IMR-90 (cell line): ENCODE results near the gene SEMA6A. TPM values are rescaled to one million over a fixed set of nuclear protein-coding genes. Genes with fewer than 3 reads are reported as not detected.

Experiments
- ATAC-seq: fragments of 200-7000 bp; cut with Tn5 transposase; 2 replicates; pipeline ENCODE4 v1.9.1; 2020; ENCODE audit warnings: low read depth, mild to moderate bottlenecking, moderate library complexity
- BruUV-seq: library from RNA; stranded (reverse); fragments of 400-500 nt; replicated peaks from 2 replicates; lab custom pipeline; 2021; lab: Mats Ljungman, UMichigan
- CTCF ChIA-PET: fragments of 300-600 bp; formaldehyde crosslinking; extraction: SDS; loops from one replicate; lab custom pipeline; 2021; ENCODE audit warnings: antibody characterized with exemption; lab: Yijun Ruan, JAX
- POLR2A ChIA-PET: fragments of 300-600 bp; sonication (Branson Sonifier 250); formaldehyde crosslinking; loops from one replicate; lab custom pipeline; 2022; ENCODE audit warnings: antibody characterized with exemption; ENCODE audit not compliant: unreplicated experiment; lab: Charles Lee
- DNase-seq: peaks from one replicate; pipeline ENCODE4 v3.0.0; 2013
- H2AFZ ChIP-seq: replicated peaks from 2 replicates; pipeline ENCODE3; 2013; ENCODE audit warnings: low read length, mild to moderate bottlenecking; ENCODE audit not compliant: poor library complexity
- H2AK5ac ChIP-seq: 2 replicates; pipeline ENCODE4 v1.6.1; 2013; ENCODE audit warnings: low read depth, low read length, inconsistent platforms
- H2AK9ac ChIP-seq: replicated peaks from 2 replicates; pipeline ENCODE3; 2013; ENCODE audit warnings: mild to moderate bottlenecking, low read depth, low read length, moderate library complexity; ENCODE audit not compliant: poor library complexity
- H2BK120ac ChIP-seq: 2 replicates; pipeline ENCODE4 v1.6.1; 2013; ENCODE audit warnings: low read depth, low read length, inconsistent platforms
- H2BK15ac ChIP-seq: 3 replicates; pipeline ENCODE4 v1.6.1; 2013; ENCODE audit warnings: low read depth, low read length, inconsistent platforms
- H2BK20ac ChIP-seq: 2 replicates; pipeline ENCODE4 v1.6.1; 2013; ENCODE audit warnings: low read depth, mild to moderate bottlenecking, inconsistent platforms, low read length, moderate library complexity
- H2BK5ac ChIP-seq: 2 replicates; pipeline ENCODE4 v1.6.1; 2013; ENCODE audit warnings: mild to moderate bottlenecking, low read depth, low read length, inconsistent platforms; ENCODE audit not compliant: poor library complexity, severe bottlenecking
- H3K14ac ChIP-seq: replicated peaks from 2 replicates; pipeline ENCODE4 v1.6.1; 2013; ENCODE audit warnings: low read depth, low read length, inconsistent platforms
- H3K18ac ChIP-seq: 2 replicates; pipeline ENCODE4 v1.6.1; 2013; ENCODE audit warnings: low read depth, low read length, control low read depth
- H3K23ac ChIP-seq: 2 replicates; pipeline ENCODE4 v1.6.1; 2013; ENCODE audit warnings: low read depth, low read length, inconsistent platforms
- H3K27ac ChIP-seq: 2 replicates; pipeline ENCODE4 v1.5.1; 2013; ENCODE audit warnings: mild to moderate bottlenecking, control low read depth, low read length; ENCODE audit not compliant: insufficient read depth
- H3K27me3 ChIP-seq: 2 replicates; pipeline ENCODE4 v1.6.1; 2013; ENCODE audit warnings: low read length; ENCODE audit not compliant: control insufficient read depth, insufficient read depth
- H3K36me3 ChIP-seq: 2 replicates; pipeline ENCODE4 v1.6.1; 2013; ENCODE audit warnings: low read length, mixed read lengths; ENCODE audit not compliant: control insufficient read depth, insufficient read depth
- H3K4ac ChIP-seq: 2 replicates; pipeline ENCODE4 v1.6.1; 2013; ENCODE audit warnings: low read depth, low read length, inconsistent platforms
- H3K4me1 ChIP-seq: 2 replicates; pipeline ENCODE4 v1.6.1; 2013; ENCODE audit warnings: low read length, mixed read lengths; ENCODE audit not compliant: control insufficient read depth, insufficient read depth
- H3K4me2 ChIP-seq: 2 replicates; pipeline ENCODE4 v1.6.1; 2013; ENCODE audit warnings: low read depth, mild to moderate bottlenecking, control low read depth, low read length, moderate library complexity
- H3K4me3 ChIP-seq: 2 replicates; pipeline ENCODE4 v1.5.1; 2013; ENCODE audit warnings: low read depth, mild to moderate bottlenecking, control low read depth, low read length, moderate library complexity; ENCODE audit not compliant: insufficient read depth
- H3K56ac ChIP-seq: 2 replicates; pipeline ENCODE4 v1.6.1; 2013; ENCODE audit warnings: low read length, inconsistent platforms; ENCODE audit not compliant: insufficient read depth; ENCODE audit errors: extremely low read depth
- H3K79me1 ChIP-seq, 2 experiments: 2 replicates each; pipeline ENCODE4 v1.6.1; 2013; ENCODE audit warnings: low read length in 2 of 2, inconsistent platforms in 1 of 2, low read depth in 1 of 2
- H3K9ac ChIP-seq: 2 replicates; pipeline ENCODE4 v1.6.1; 2013; ENCODE audit warnings: low read depth, low read length, control low read depth
- H3K9me1 ChIP-seq: 2 replicates; pipeline ENCODE4 v1.6.1; 2013; ENCODE audit warnings: low read length, inconsistent platforms; ENCODE audit not compliant: insufficient read depth
- H3K9me3 ChIP-seq: 2 replicates; pipeline ENCODE4 v1.6.1; 2013; ENCODE audit warnings: low read length; ENCODE audit not compliant: control insufficient read depth, insufficient read depth
- H4K20me1 ChIP-seq: 2 replicates; pipeline ENCODE4 v1.6.1; 2013; ENCODE audit warnings: low read length, inconsistent platforms; ENCODE audit not compliant: insufficient read depth
- H4K5ac ChIP-seq: 2 replicates; pipeline ENCODE4 v1.6.1; 2013; ENCODE audit warnings: mild to moderate bottlenecking, low read depth, low read length, control low read depth
- H4K8ac ChIP-seq, 2 experiments: 2 replicates each; pipeline ENCODE4 v1.6.1; 2013; ENCODE audit warnings: low read depth in 2 of 2, low read length in 2 of 2, control low read depth in 1 of 2, inconsistent platforms in 1 of 2
- H4K91ac ChIP-seq: 2 replicates; pipeline ENCODE4 v1.6.1; 2013; ENCODE audit warnings: low read depth, low read length, inconsistent platforms; ENCODE audit not compliant: insufficient read depth
- BHLHE40 ChIP-seq: fragments of 150-350 bp; IDR thresholded peaks from 2 replicates; pipeline ENCODE4 v1.6.1; 2016; ENCODE audit warnings: mild to moderate bottlenecking, low read depth, low read length
- CEBPB ChIP-seq: IDR thresholded peaks from 2 replicates; pipeline ENCODE4 v1.6.1; 2012; ENCODE audit warnings: low read depth, low read length, improper control_type of control experiment
- CHD1 ChIP-seq: IDR thresholded peaks from 2 replicates; pipeline ENCODE4 v1.6.1; 2012; ENCODE audit warnings: low read depth, low read length, improper control_type of control experiment
- FOS ChIP-seq: fragments of 150-350 bp; IDR thresholded peaks from 2 replicates; pipeline ENCODE4 v1.6.1; 2016; ENCODE audit warnings: low read depth, low read length
- MAFK ChIP-seq: IDR thresholded peaks from 2 replicates; pipeline ENCODE4 v1.6.1; 2012; ENCODE audit warnings: low read depth, low read length, improper control_type of control experiment
- MAZ ChIP-seq: IDR thresholded peaks from 2 replicates; pipeline ENCODE4 v1.6.1; 2012; ENCODE audit warnings: low read depth, mild to moderate bottlenecking, low read length, improper control_type of control experiment, moderate library complexity, borderline replicate concordance
- MXI1 ChIP-seq: IDR thresholded peaks from 2 replicates; pipeline ENCODE4 v1.6.1; 2012; ENCODE audit warnings: low read depth, mild to moderate bottlenecking, low read length, moderate library complexity, borderline replicate concordance
- NFE2L2 ChIP-seq: fragments of 150-350 bp; IDR thresholded peaks from 2 replicates; pipeline ENCODE4 v1.6.1; 2016; ENCODE audit warnings: low read depth, mild to moderate bottlenecking, low read length
- POLR2A ChIP-seq: IDR thresholded peaks from 2 replicates; pipeline ENCODE4 v1.6.1; 2012; ENCODE audit warnings: mild to moderate bottlenecking, low read depth, low read length
- RAD21 ChIP-seq: IDR thresholded peaks from 2 replicates; pipeline ENCODE4 v1.6.1; 2012; ENCODE audit warnings: low read length, improper control_type of control experiment
- RFX5 ChIP-seq: IDR thresholded peaks from 2 replicates; pipeline ENCODE4 v1.8.0; 2012; ENCODE audit warnings: low read depth, mild to moderate bottlenecking, low read length, moderate library complexity
- SMC3 ChIP-seq: fragments of 150-350 bp; IDR thresholded peaks from 2 replicates; pipeline ENCODE4 v1.6.1; 2016; ENCODE audit warnings: low read depth, mild to moderate bottlenecking, antibody characterized with exemption, low read length, moderate library complexity
- WGBS, 2 experiments: methylation state at CpG; one replicate each; pipeline versions ENCODE4 v1.1.5 to v1.1.7; 2013; ENCODE audit warnings: missing lambda C conversion rate in 2 of 2; ENCODE audit not compliant: insufficient read length in 1 of 2; ENCODE audit errors: extremely low coverage in 2 of 2; 5-methylcytosine and 5-hydroxymethylcytosine counted together
- dilution Hi-C: fragments of 300-500 bp; cut with HindIII; formaldehyde crosslinking; loops from one replicate; pipeline ENCODE4 v1.14.3; 2018; ENCODE audit warnings: low sequenced_read_pairs; ENCODE audit not compliant: unreplicated experiment
- in situ Hi-C: fragments of 300-500 bp; cut with MboI; formaldehyde crosslinking; loops from 3 replicates; pipeline ENCODE4 v1.14.3; 2019; ENCODE audit warnings: low sequenced_read_pairs, inconsistent platforms, mixed read lengths
- intact Hi-C: fragments of 100-400 bp; cut with micrococcal nuclease; formaldehyde crosslinking; loops from 2 replicates; pipeline ENCODE4 v1.10.0; 2022
- polyA plus RNA-seq, 3 experiments: library from polyadenylated mRNA; depleted of rRNA; stranded (reverse); fragments of >200 nt; gene quantifications; 2 replicates each; pipeline ENCODE4 v1.2.3, GENCODE V29; 2012; ENCODE audit warnings: low replicate concordance in 1 of 3
- total RNA-seq: library from RNA; depleted of rRNA; stranded (reverse); fragments of >200 nt; gene quantifications from 2 replicates; pipeline ENCODE4 v1.2.3, GENCODE V29; 2012
- TF ChIP-seq, protein P1 (sequence below): fragments of 150-350 bp; IDR thresholded peaks from 2 replicates; pipeline ENCODE4 v1.6.1; 2017; ENCODE audit warnings: mild to moderate bottlenecking, antibody characterized with exemption, low read length, low read depth
- TF ChIP-seq, protein P2 (sequence below): fragments of 150-350 bp; IDR thresholded peaks from 2 replicates; pipeline ENCODE4 v1.6.1; 2016; ENCODE audit warnings: low read depth, mild to moderate bottlenecking, low read length, moderate library complexity, borderline replicate concordance

Gene SEMA6A
- total and polyA plus RNA-seq, 2 of the 4 experiments (the other 2 are of a cell fraction) = 0.27 to 0.36 TPM

DNA sequence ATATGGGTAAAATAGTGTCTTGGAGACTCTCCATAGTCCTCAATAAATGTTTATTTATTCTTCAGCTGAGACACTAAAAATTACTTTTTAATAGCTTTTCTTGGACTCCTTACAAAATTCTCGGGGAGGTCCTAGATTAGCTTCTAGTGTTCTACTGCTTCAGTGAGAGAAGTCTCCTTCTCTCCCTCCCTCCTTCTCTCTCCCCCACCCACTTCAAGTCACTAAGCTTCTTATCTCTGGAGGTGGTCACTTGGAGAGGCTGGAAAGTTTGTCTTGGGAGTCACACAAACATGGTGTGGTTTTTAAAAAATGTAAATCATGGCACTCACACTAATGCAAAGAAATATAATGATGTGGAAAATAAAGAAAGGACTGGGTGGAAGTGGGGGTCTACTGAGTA lies 64.1 kb downstream of the SEMA6A start:
- TF ChIP-seq NFE2L2 (no peak), CEBPB (no peak), MXI1 (no peak), RFX5 (no peak), BHLHE40 (no peak), SMC3 (no peak), MAZ (no peak), CHD1 (no peak), POLR2A (no peak), FOS (no peak), MAFK (no peak), RAD21 (no peak)
- TF ChIP-seq, protein P1, sequence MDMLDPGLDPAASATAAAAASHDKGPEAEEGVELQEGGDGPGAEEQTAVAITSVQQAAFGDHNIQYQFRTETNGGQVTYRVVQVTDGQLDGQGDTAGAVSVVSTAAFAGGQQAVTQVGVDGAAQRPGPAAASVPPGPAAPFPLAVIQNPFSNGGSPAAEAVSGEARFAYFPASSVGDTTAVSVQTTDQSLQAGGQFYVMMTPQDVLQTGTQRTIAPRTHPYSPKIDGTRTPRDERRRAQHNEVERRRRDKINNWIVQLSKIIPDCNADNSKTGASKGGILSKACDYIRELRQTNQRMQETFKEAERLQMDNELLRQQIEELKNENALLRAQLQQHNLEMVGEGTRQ = no peak
- TF ChIP-seq, protein P2, sequence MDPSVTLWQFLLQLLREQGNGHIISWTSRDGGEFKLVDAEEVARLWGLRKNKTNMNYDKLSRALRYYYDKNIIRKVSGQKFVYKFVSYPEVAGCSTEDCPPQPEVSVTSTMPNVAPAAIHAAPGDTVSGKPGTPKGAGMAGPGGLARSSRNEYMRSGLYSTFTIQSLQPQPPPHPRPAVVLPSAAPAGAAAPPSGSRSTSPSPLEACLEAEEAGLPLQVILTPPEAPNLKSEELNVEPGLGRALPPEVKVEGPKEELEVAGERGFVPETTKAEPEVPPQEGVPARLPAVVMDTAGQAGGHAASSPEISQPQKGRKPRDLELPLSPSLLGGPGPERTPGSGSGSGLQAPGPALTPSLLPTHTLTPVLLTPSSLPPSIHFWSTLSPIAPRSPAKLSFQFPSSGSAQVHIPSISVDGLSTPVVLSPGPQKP = no peak
- 0 out of 2 replicates have a peak, but pooled peaks have one; percentile 17 for ATAC-seq
- no peak overlapping the region for H4K91ac ChIP-seq
- whole genome bisulfite sequencing, 2 experiments = no CpG with 5 or more reads among the region's 1 CpG
- H2AFZ ChIP-seq = no peak overlapping the region
- in situ Hi-C loops = no loop called here
- H2AK5ac ChIP-seq = no peak overlapping the region
- no peak overlapping the region for H4K5ac ChIP-seq
- peaks cover 7% of the 10 kb centered on the region for H3K27me3 ChIP-seq
- CTCF ChIA-PET = no interaction called here
- H3K4me3 ChIP-seq = no peak overlapping the region
- POLR2A ChIA-PET = no interaction called here
- peaks cover 2% of the 10 kb centered on the region; the same call in 1 of the 2 replicates for H3K4me1 ChIP-seq
- no peak overlapping the region for H2BK120ac ChIP-seq
- no peaks in the 10 kb centered on the region for H3K9me3 ChIP-seq
- H3K27ac ChIP-seq = no peak overlapping the region
- H3K4me2 ChIP-seq = no peak overlapping the region
- H4K8ac ChIP-seq = no peak overlapping the region
- H3K4ac ChIP-seq = no peak overlapping the region
- no peak overlapping the region for H3K14ac ChIP-seq
- no peak overlapping the region for H3K23ac ChIP-seq
- no peak overlapping the region for H3K18ac ChIP-seq
- no peak overlapping the region for H2BK20ac ChIP-seq
- no peaks in the 10 kb centered on the region for H4K20me1 ChIP-seq
- no peak overlapping the region for H2BK5ac ChIP-seq
- H3K56ac ChIP-seq = no peak overlapping the region
- no peak overlapping the region for H2BK15ac ChIP-seq
- no peak overlapping the region for H3K9ac ChIP-seq
- intact Hi-C loops = no loop called here
- H3K79me1 ChIP-seq = no peaks in the 10 kb centered on the region
- dilution Hi-C loops = no loop called here
- no peaks in the 10 kb centered on the region for H3K36me3 ChIP-seq
- H3K9me1 ChIP-seq = no peaks in the 10 kb centered on the region
- H2AK9ac ChIP-seq = no peak overlapping the region
- DNase-seq = no peak
- no TSS peak for BruUV-seq
